ENCODE results near the gene CDH6. TPM values are rescaled to one million over a fixed set of nuclear protein-coding genes. Genes with fewer than 3 reads are reported as not detected.

CDH6 gene
- total and polyA plus RNA-seq, 2 donors (not counting 3 experiments of a cell fraction or from before 2014, with no cell fraction given) = 0.06 TPM; not detected in 1

- DNase-seq (ENCODE audit: low read depth, low spot score) = no peak
- CTCF ChIA-PET = interaction anchor here (1.1 kb wide), 1 partner anchor 21 kb away, joined by 3 read pairs; no protein-coding TSS in a partner anchor
Observed at GRCh38 chr5:31247381-31247780, 53.9 kb downstream of the CDH6 start.

More at GRCh38 chr5:31247381-31247780, 53.9 kb downstream of the CDH6 start:
- dilution Hi-C loops (cut with MboI; ENCODE audit: extremely low pct_ligation_motif_present, low sequenced_read_pairs) = no loop called here
- BruUV-seq (replicated peaks) = no TSS peak
- Histone ChIP-seq H3K9ac (replicated peaks; ENCODE audit: extremely low read depth, insufficient read depth, low read length) (no peak overlapping the region), H3K9me3 (replicated peaks; ENCODE audit: control insufficient read depth, insufficient read depth, low read length) (no peaks in the 10 kb centered on the region), H3K4me1 (ENCODE audit: control insufficient read depth, extremely low read depth, insufficient read depth, low read length) (no peaks in the 10 kb centered on the region), H3K4me2 (ENCODE audit: insufficient read depth, low read length) (no peak overlapping the region), H2AFZ (ENCODE audit: low read depth, low read length) (no peak overlapping the region), H4K20me1 (replicated peaks; ENCODE audit: control insufficient read depth, extremely low read depth, insufficient read depth, low read length) (no peaks in the 10 kb centered on the region), H3K4me3 (replicated peaks in 1 of 3; ENCODE audit: insufficient read depth in 1 of 3, low read depth in 1 of 3, low read length in 3 of 3) (no peak overlapping the region), H3K36me3 (ENCODE audit: control insufficient read depth in 2 of 2, extremely low read depth in 1 of 2, insufficient read depth in 2 of 2, low read length in 2 of 2) (no peaks in the 10 kb centered on the region), H3K27ac (ENCODE audit: insufficient read depth, low read depth, low read length) (no peak overlapping the region), H3K79me2 (ENCODE audit: control insufficient read depth, insufficient read depth, low read length) (no peaks in the 10 kb centered on the region), H3K27me3 (ENCODE audit: control insufficient read depth in 2 of 2, insufficient read depth in 2 of 2, low read length in 2 of 2) (no peaks in the 10 kb centered on the region), H3K9me1 (replicated peaks; ENCODE audit: control insufficient read depth, extremely low read depth, insufficient read depth, low read length) (no peaks in the 10 kb centered on the region)
- TF ChIP-seq POLR2A (IDR thresholded peaks at IDR 0.05; ENCODE audit: low read depth, low read length) = no peak
- TF ChIP-seq POLR2AphosphoS5 (IDR thresholded peaks at IDR 0.05; ENCODE audit: insufficient read depth, low read depth, low read length) = no peak
- TF ChIP-seq, protein P1, sequence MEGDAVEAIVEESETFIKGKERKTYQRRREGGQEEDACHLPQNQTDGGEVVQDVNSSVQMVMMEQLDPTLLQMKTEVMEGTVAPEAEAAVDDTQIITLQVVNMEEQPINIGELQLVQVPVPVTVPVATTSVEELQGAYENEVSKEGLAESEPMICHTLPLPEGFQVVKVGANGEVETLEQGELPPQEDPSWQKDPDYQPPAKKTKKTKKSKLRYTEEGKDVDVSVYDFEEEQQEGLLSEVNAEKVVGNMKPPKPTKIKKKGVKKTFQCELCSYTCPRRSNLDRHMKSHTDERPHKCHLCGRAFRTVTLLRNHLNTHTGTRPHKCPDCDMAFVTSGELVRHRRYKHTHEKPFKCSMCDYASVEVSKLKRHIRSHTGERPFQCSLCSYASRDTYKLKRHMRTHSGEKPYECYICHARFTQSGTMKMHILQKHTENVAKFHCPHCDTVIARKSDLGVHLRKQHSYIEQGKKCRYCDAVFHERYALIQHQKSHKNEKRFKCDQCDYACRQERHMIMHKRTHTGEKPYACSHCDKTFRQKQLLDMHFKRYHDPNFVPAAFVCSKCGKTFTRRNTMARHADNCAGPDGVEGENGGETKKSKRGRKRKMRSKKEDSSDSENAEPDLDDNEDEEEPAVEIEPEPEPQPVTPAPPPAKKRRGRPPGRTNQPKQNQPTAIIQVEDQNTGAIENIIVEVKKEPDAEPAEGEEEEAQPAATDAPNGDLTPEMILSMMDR (IDR thresholded peaks at IDR 0.05; ENCODE audit: extremely low read depth in 1 of 2, insufficient read depth in 1 of 2, low read depth in 1 of 2, low read length in 2 of 2) = no peak
- no peak for TF ChIP-seq FOS (IDR thresholded peaks at IDR 0.05; ENCODE audit: borderline replicate concordance, insufficient read depth, low read length)
- TF ChIP-seq MYC (IDR thresholded peaks at IDR 0.05; ENCODE audit: low read depth, low read length) = no peak
- TF ChIP-seq EZH2 (IDR thresholded peaks at IDR 0.05; ENCODE audit: borderline replicate concordance, low read depth, low read length, severe bottlenecking) = no peak
- TF ChIP-seq GATA2 (IDR thresholded peaks at IDR 0.05; ENCODE audit: insufficient read depth, insufficient read length, low read depth, low read length) = no peak
- TF ChIP-seq JUN (IDR thresholded peaks at IDR 0.05; ENCODE audit: borderline replicate concordance, insufficient read depth, insufficient read length, low read depth) = no peak
- no peak for TF ChIP-seq MAX (IDR thresholded peaks at IDR 0.05; ENCODE audit: insufficient read depth, insufficient read length)
- FAIRE-seq = no peak
- POLR2A ChIA-PET = no interaction called here
- intact Hi-C loops (cut with micrococcal nuclease) = no loop called here
